HK-2 (cell line): ENCODE measurements around the gene BTBD19.

Source experiments
- DNase-seq: peaks from one replicate; pipeline ENCODE4 v3.0.0-alpha.2; 2018; ENCODE audit not compliant: unreplicated experiment

BTBD19 gene

DNA sequence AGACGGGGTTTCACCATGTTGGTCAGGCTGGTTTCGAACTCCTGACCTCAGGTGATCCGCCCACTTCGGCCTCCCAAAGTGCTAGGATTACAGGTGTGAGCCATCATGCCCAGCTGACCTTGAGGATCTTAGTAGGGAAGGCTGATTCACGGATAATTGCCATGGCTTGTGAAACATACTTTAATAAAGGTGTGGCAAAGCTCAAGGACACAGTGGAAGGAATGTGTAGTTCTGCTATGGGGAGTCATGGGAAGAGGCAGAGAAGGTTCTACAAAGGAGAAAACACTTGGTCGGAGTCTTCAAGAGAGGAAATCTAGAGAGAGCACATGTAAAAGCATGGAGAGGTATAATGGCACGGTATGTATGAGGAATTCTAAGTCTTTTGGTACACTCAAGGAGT is 47.4 kb downstream of the BTBD19 start:
- DNase-seq, result no peak

- DNase-seq, result no peak
Measured at GRCh38 chr1:44857446-44857845, 49.1 kb downstream of the BTBD19 start.

DNA sequence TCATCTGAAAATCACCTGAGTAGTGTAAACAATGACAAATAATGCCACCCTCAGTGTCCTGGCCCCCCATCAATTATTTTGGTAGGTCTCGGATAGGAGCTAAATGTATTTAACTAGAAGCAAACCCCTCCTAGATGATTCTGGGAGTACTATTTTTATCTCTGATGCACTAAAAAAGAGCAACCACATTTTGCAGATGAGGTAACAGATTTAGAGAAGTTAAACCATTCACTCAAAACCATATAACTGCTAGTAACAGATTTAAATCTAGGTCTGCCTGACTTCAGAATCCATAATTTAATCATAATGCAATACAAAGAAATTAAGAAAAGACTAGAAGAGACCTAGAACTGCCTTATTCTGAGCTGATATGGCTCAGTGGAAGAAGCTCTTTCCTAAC is 52.0 kb downstream of the BTBD19 start:
- no peak for DNase-seq

- DNase-seq, result no peak
Measured at GRCh38 chr1:44860891-44861425, 52.6 kb downstream of the BTBD19 start.

DNA sequence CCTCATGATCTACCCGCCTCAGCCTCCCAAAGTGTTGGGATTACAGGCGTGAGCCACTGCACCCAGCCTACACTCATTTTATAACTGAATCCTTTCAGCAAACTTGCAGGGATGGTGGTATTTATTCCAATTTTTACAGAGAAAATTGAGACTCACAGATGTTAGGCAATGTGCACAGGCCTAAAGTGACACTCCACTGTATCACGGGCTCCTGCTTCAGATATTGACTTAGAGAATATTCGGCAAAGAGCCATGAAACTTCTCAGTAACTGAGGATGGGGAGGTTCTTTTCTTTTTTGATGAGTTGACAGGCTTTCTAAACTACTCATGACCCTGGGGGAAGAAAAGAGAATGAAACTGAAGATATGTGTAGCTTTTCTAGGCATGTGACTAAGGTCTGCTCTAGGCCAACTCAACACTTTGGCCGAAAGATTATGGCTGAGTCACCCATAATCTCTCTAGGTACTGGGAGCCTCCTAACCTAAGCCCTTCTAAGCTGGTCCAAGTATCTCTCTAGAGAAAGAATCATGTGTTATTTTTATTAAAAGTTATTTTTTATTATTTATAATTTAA is 54.6 kb downstream of the BTBD19 start:
- DNase-seq, result no peak
